GM12878 (cell line): ENCODE results near the gene CTIF.

Source experiments
- BRCA1 ChIP-seq: IDR thresholded peaks from 2 replicates; pipeline ENCODE4 v1.6.1; 2011; ENCODE audit warnings: low read depth, low read length, improper control_type of control experiment
- GATAD2B ChIP-seq: fragments of 450-650 bp; conservative IDR thresholded peaks from 2 replicates; pipeline ENCODE4 v1.6.1; 2017; ENCODE audit warnings: low read depth, mild to moderate bottlenecking, moderate library complexity
- TCF7 ChIP-seq: IDR thresholded peaks from 2 replicates; pipeline ENCODE4 v1.6.1; 2014; ENCODE audit warnings: antibody characterized with exemption, borderline replicate concordance
- ZSCAN29 ChIP-seq: fragments of 450-650 bp; IDR thresholded peaks from 2 replicates; pipeline ENCODE4 v1.6.1; 2017; ENCODE audit warnings: mild to moderate bottlenecking, moderate library complexity

DNA sequence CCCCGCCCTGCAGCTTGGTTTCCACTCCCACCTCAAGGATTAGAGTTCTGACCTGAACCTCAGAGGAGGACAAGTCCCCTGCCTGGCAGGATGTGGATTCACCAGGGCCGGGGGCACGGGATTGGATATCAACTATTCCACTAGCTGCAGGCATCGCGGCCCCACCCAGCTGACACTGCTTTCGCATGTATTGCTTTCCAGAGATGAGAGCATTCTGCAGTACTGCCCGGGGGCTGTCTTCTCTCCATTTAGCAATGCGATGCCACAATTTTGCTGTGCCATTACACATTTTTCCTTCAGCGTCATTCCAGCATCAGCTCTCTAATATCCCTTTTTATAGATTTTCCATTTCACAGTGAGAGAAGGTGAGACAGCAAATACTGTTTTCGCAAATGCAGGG, 42.0 kb downstream of the CTIF start:
- TF ChIP-seq BRCA1 (no peak), TCF7 (no peak), ZSCAN29 (no peak), GATAD2B (no peak)
